Activated CD8-positive, alpha-beta memory T cell treated with anti-CD3 and anti-CD28 coated beads for 48 hours (primary cell): ENCODE results near the gene AMOT.

ENCODE experiments used
- DNase-seq, 3 experiments: peaks; one replicate each; pipeline ENCODE4 v3.0.0-alpha.2; 2020; ENCODE audit warnings: low read depth in 2 of 3, low spot score in 2 of 3

The AMOT gene

DNA sequence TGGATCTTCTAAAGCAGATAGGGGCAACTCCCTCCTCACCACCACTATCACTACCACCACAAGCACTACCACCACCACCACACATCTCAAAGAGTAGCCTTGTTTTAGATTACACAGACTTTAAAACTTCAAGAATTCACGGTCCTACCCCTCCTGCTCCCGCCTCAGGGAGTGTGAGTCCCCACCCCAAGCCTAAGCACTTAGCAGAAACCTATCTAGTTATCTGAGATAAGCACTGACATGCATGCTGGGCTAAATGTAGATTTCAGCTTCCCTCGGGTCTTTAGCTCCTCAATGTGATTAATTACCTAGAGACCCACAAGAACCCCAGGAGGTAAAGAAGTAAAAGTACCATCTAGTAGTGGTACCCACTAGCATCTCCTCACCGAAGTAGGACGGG is 775 bp downstream of the AMOT start:
- no peak for DNase-seq

DNA sequence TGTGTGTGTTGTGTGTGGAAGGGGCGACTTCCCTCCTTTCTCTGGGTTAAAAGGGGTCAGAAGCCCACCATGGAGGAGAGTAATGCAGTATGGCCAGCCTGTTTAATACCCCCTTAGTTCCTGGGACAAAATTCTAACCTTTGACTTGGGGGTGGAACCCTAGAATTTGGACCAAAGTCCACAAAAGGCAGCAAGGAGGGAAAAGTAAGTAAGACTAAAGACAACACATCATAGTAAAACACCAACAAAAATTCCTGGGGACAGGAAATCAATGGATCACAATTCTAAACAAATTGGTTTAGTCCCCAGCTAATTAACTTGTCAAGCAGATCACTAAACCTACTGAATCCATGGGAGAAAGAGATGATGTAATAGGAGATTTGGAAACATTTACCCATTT is 3.1 kb downstream of the AMOT start:
- no peak for DNase-seq

- no peak for DNase-seq
Measured at GRCh38 chrX:112835019-112835418, 5.6 kb downstream of the AMOT start.

- no peak for DNase-seq
Measured at GRCh38 chrX:112834031-112834845, 6.4 kb downstream of the AMOT start.

- DNase-seq, result no peak
Measured at GRCh38 chrX:112832481-112833095, 8.0 kb downstream of the AMOT start.

GRCh38 chrX:112830540-112830939 is 10.1 kb downstream of the AMOT start:
- no peak for DNase-seq

DNA sequence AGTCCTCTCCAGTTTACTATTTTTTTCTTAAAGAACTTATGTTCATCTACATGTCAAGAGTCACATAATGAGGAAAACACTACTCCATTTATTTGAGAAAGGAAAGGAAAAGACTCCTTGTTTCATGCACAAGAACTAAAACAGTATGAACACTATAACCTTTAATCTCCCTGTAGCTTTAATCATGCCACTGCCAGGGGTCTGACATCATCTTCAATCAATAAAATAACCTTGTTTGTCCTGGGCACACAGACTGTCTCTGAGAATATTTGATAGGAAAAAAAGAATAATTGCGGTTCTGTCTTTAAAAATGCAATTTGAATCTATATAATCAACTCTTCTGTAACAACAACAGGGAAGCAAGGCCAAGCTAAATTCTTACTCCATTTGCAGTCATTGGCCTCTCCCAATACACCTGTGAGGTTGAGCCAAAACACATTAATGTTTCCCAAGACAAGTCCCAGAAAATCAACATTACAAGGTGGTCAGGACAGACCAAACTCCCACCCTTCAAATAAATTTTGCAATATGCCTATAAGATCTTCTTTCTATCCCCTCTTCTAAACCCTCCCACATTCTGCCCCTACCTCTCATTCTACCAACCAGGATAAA is 13.2 kb downstream of the AMOT start:
- DNase-seq, result no peak

- DNase-seq, result no peak
Measured at GRCh38 chrX:112826023-112826422, 14.6 kb downstream of the AMOT start.

- DNase-seq, result no peak
Measured at GRCh38 chrX:112822892-112823291, 17.7 kb downstream of the AMOT start.

DNA sequence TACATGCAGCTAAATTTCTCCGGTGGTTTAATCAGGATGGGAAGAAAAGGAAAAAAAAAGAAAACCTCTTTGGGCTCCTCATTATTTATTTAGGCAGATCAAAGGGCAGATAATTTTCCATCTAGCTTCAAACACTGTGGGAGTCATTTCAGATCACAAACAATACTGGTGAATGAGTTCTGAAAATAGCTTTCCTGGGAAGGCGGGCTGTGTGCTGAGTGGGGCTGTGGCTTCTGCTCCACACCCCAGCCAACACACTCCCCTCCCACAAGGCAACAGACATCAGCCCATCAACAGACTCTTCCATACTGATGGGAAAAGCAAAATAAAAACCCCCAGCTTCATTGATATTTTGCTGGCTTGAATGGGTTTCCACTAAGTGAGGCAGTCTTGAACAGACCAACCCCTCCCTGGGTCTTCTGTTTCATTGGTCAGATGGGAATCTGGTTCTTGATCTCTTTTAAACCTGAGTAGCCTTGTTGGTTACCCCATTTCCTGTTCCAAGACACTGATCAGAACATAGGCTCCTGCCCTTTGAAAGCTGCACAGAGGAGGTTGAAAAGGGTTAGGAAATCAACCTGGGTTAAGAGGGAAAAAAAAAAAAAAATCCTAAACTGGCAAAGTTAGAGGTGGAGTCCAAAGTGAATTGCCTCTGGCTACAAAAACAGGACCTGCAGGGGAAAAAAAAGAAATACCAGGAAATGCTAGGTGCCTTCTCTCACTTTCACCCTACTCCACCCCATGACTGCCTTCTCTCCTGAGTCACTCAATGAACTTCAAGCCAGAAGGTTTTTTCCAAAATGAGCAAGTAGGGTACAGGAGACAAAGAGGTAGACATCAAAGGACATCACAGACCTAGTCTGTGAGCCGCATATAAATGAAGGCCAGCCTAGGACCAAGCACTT is 20.0 kb downstream of the AMOT start:
- DNase-seq, result no peak

DNA sequence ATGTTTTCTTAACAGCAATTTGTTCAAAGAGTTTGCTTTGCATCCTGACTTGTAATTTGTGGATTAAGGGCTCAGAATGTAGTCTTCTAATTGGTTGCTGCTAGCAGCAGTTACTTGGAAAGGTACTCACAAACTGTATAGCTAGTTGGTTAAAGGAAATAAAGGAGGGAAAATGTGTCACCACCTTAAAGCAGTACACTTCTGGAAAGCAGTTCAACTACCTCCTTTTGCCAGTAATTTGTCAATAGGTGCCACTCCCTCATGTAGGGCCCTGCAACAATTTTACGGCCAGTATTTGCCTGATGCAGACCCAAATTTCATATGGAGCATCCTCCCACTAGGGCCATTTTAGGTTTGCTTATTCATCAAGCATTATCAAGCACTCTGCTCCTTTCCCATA is 20.8 kb downstream of the AMOT start:
- DNase-seq, result no peak

DNA sequence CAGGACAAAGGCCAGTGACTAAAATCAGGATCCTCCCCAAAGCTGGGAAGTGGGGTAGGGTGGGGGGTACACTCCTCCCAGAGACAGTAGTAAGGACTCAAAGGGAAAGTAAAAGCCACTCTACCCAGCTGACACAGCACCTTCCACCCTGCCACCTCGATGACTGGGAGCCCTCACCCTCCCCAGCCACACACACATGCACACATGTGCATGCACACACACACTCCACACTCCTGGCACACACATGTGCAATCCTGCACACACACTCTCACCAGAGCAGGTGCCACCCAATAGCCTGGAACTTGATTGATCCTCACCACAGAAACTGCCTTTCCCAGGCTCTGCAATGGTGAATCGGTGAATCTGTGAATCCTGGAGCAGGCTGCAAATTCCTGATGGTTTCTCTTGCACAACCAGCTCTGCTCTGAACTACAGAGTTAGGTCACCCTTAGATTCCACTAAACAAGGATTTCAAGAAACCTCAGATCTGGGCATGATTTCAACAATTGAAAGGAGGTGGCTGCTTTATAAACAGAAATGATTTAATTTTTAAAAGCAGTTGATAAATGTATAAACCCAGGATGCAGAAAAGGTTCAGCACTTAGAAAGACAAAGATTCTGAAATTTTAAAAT is 21.5 kb downstream of the AMOT start:
- no peak for DNase-seq

DNA sequence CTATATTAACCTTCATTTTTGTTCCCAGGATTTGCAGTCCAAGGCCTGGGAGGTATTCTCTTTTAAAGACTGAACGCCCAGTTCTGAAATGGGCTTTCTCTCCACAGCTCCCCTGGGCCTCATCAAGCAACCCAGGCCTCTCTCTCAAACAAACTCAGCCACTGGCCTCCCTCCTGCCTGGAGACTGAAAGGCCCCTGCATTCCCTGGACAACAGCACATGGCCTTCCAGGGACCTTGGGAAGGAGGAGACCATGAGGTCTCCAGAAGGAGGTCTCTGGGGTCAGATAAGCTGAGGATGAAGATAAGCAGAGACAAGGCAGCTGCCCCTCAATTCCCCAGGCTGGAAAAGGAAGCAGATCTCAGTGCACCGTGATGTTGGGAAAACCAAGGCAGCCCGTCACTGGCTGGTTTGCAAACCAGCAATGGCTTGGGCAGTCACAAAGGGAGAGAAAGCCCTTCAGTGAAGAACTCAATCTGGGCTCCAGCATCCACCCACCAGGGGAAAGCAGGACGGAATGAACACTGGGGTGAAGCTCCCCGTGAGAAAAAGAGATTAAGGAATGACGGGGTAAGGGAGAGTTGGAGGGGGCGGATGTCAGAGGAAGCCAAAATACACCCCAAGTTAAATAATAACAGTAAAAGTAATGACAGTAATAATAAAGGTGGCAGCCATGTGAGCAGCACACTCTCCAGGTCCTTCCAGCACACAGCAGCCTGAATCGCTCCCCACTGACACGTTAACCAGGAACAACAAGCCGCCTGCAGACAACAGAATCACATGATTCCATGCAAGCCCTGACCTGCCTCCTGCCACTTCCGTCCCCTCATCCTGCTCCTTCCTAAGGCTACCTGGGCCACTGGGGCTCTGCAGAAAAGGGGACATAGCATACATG is 22.3 kb downstream of the AMOT start:
- no peak for DNase-seq

DNA sequence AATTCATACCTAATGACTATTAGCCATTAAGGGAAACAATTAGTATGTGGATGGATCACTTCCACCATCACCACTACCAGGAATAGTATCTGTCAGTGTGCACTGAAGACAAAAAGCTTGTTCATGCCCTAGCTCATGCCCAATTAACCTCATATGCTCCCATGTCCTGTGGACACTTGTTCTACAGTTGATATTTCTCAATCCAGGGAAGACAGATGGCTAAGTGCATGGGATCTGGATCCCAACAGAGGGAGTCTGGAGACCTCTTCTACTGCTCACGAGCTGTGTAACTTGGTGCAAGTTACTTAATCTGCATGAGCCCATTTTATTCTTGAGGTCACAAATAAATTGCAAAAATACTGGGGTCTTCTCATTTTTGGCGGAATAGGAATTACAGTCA is 23.7 kb downstream of the AMOT start:
- no peak for DNase-seq

DNA sequence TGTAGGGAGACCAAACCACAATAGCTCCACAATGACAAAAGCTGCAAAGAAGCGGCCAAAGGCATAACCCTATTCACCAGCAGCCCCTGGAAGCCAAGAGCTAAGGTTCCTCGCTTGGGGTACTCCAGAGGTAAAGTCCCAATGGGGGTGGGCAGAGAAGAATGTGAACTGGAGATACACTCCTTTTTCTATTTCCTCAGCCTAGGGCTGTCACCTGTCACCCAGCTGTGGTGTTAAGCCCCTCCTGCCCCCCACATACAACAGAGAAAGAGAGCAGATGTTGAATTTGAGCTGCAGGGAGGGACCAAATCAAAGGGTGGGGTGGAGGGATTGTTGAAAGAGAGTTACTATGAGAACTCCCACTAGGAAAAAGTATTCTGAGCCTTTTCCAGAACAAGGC is 26.1 kb downstream of the AMOT start:
- no peak for DNase-seq

- no peak for DNase-seq
Measured at GRCh38 chrX:112812741-112813140, 27.9 kb downstream of the AMOT start.

DNA sequence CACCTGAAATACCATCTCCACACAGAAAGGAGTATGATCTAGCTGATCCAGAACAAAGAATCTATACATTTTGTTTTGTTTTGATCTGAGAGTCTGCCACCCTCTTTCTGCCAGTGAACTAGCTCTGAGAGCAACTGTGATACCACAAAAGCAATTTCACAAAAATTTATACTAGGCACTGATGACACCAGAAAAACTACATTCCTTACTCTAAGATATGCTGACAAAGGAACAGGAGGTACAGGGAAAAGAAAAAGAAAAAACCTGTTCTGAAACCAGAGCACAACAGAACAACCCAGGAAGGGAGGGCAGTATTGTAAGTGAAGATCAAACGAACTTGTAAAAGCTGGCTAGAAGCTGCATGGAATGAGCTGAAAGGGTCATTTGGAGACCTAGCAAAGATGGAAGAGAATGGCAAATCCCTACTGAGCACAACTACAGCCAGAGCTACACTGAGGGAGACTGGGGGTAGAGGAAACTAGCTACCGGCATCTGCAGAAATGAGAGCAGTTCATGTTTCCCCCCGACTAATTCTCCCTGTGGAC is 31.9 kb downstream of the AMOT start:
- no peak for DNase-seq

DNA sequence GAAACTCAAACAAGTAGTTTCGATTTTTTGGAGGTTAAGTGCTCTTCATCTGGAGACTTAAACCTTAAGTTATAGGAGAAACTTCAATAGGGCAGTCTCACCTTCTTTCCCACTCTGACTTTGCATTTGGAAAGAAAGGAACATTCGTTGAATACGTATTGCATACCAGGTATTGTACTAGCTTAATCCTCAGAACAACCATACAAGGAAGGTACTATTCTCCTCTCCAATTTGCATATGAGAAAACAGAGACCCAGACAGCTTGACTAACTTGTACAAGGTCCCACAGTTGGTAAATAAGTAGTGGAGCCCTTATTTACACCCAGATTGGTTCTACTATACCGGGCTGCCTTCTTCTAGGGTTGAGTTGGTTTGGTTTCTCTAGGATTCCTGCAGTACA is 32.6 kb downstream of the AMOT start:
- no peak for DNase-seq

DNA sequence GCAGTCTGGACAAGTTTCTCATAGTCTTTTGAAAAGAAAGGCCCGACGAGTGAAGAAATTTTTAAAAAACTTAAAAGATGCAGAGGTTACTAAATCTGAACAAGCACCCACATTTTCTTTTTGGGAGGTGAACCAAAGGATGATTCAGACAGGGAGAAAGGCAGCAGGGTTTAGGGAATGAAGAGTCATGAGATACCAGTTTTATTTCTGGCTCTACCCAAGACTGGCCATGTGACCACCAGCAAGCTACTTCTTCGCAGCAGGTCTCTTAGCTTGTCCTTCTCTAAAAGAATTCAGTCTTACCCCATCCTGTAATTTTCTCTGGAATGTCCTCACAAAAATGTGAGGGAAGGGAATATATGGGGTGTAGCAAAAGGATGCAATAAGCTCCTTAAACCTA is 37.6 kb downstream of the AMOT start:
- no peak for DNase-seq

DNA sequence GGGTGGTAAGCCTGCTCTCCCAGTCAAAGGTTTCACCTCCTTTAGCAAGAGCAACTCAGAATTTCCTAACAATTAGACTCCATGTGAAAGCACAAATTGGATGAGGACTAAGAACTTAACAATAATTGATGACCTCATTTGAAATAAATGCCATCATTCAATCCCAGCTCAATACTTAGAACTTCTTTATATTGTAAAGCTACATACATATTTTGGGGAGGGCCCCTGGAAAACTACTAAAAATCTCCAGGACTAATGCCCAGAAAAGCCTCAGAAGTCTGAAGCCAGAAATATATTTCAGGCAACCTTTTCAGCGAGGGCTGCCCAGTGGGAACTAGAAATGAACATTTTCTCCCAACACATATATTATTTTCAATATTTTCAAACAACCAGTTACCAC is 38.1 kb downstream of the AMOT start:
- no peak for DNase-seq
